Activated CD4-positive, alpha-beta T cell treated with anti-CD3 and anti-CD28 coated beads for 4 hours (primary cell): ENCODE measurements around the gene SMG5.

ENCODE experiments used
- DNase-seq, 2 donors: peaks; one replicate each; pipeline ENCODE4 v3.0.0-alpha.2; 2020

SMG5 gene

DNA sequence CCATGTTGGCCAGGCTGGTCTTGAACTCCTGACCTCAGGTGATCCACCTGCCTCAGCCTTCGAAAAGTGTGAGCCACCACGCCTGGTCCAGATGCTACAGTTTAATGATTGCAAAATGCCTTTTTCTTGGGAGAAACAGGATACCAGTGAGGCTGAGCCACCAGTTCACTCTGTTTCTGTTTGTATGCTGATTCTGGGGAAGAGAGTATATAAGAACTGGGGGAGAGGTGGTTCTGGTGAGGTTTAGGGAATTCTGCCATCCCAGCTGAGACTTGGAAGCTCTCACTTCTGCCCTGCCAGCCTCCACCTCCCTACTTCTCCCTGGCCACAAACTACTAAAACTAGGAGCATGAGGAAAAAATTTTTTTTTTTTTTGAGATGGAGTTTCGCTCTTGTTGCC lies 77.9 kb downstream of the SMG5 start:
- DNase-seq: no peak

DNA sequence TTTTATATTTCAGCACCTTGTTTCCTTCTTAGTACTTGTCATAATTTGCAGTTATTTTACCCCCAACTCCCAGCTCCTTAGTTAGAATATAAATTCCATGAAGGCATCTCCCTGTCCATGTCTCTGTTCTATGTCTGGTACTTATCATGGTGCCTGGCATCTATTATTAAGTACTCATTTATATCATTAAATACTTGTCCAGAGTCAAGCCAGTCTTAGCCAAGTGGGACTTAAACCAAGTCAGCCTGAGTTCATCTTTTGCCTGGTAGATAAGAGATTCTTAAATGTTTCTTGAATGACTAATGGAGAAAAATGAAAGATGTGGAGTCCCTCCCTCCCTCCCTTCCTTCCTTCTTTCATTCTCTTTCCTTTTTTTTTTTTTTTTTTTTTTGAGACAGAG lies 79.3 kb downstream of the SMG5 start:
- no peak for DNase-seq

GRCh38 chr1:156200044-156200443 lies 82.6 kb downstream of the SMG5 start:
- DNase-seq: no peak
